OCI-M2 (cell line): ENCODE data around the gene CTTNBP2NL.

Experiments used
- DNase-seq: peaks from one replicate; lab custom pipeline; 2025; ENCODE audit not compliant: unreplicated experiment; lab: John Stamatoyannopoulos, UW

CTTNBP2NL gene

GRCh38 chr1:112505400-112505785, 109.4 kb downstream of the CTTNBP2NL start:
- DNase-seq: no peak

- DNase-seq: no peak
These were observed 109.9 kb downstream of the CTTNBP2NL start for GRCh38 chr1:112505878-112506277.

GRCh38 chr1:112506306-112506705, 110.3 kb downstream of the CTTNBP2NL start:
- DNase-seq: no peak

GRCh38 chr1:112506731-112507130, 110.7 kb downstream of the CTTNBP2NL start:
- no peak for DNase-seq

GRCh38 chr1:112507336-112507735, 111.3 kb downstream of the CTTNBP2NL start:
- DNase-seq: no peak

GRCh38 chr1:112507921-112508277, 111.9 kb downstream of the CTTNBP2NL start:
- no peak for DNase-seq

GRCh38 chr1:112508278-112509004, 112.4 kb downstream of the CTTNBP2NL start, which contains the start of gene WNT2B:
Gene WNT2B (plus strand): TSS chr1:112508965. CDS start chr1:112509263, 298 bp downstream.
- DNase-seq: no peak

GRCh38 chr1:112509005-112509659, 113.1 kb downstream of the CTTNBP2NL start:
- DNase-seq: no peak

GRCh38 chr1:112509660-112510178, 113.7 kb downstream of the CTTNBP2NL start:
- DNase-seq: no peak

GRCh38 chr1:112510340-112510739, 114.3 kb downstream of the CTTNBP2NL start:
- no peak for DNase-seq
